HG03354 (cell line): ENCODE data around the gene ZNRF2.
A peak's percentile ranks its signal among the peaks of the same experiment; 100 is the strongest.

Experiments
- ATAC-seq: cut with Tn5 transposase; IDR thresholded peaks from one replicate; pipeline ENCODE4 v1.9.1; 2021; ENCODE audit warnings: mild to moderate bottlenecking; ENCODE audit not compliant: unreplicated experiment, poor library complexity, severe bottlenecking

The ZNRF2 gene

DNA sequence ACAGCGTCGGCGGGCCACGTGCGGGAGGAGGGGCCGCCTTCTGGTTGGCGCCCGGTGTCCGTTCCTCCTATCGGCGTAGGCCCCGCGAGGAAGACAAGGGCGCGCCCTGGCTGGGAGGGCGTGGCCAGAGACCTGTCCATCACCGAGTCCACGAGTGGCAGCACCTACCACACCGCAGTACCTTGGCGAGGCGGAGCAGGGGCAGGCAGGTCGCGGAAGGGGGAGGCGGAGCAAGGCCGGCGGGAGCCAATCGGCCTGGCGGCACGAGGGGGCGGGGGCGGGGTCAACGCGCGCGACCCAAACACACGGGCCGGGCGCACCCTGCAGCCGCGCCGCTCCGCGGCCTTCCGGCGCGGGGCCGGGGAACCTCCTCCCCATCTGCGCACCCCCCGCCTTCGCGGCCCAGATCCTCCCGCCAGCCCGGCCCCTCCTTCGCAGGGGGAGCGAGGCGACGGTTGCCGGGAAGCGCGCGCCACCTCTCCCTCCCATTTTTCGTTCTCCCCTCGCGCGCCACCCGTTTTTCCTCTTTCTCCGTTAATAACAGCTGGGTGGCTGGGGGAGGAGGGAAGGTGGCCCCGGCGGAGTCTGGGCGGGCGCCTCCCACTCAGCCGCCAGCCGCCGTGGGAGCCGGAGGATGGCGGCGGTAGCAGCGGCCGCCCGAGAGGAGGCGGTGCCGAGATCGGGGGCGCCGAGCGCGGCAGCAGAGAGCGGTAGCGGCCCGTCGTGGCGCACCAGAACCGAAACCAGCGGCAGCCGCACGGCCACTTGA is at the start of gene ZNRF2:
TSS of gene ZNRF2 (plus strand) at position 300 of the 769 bp plus-strand sequence. CDS start 761 bp downstream, outside the sequence.
- ATAC-seq: peak; percentile 86

GRCh38 chr7:30237271-30237695 is 47.1 kb upstream of the ZNRF2 start:
- ATAC-seq: no peak

DNA sequence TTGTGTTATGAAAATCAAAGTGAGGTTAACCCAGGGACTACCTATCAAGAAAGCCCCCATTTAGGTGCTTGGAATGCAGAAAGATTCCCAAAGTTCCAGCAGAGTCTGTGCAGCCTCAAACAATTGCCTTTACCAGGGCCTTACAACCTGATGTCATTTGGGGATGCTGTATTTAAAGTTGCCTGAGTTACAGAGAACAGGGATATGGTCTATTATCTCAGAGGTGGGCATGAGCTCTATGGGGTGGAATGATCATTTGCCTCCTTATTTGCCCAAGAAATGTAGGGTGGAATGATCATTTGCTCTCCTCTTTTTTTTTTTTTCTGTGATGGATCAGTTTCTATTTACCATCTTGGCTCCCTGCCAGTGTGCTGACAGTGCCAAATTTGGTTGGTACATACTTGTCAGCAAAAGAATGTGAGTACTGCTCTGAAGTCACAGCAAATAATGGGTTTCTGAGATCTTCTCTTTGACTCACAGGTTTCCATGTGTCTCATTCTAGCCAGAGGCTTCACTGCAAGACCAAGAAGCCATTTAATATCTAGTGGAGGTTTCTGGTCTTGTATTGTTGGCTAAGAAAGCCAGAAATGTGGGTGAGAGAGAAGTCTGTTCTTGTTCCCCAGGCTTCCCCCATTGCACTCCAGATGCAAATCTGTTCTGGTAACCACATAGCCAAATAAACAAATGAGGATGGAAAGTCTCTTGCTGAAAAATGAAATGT is 45.5 kb upstream of the ZNRF2 start:
- peak; percentile 74 for ATAC-seq

DNA sequence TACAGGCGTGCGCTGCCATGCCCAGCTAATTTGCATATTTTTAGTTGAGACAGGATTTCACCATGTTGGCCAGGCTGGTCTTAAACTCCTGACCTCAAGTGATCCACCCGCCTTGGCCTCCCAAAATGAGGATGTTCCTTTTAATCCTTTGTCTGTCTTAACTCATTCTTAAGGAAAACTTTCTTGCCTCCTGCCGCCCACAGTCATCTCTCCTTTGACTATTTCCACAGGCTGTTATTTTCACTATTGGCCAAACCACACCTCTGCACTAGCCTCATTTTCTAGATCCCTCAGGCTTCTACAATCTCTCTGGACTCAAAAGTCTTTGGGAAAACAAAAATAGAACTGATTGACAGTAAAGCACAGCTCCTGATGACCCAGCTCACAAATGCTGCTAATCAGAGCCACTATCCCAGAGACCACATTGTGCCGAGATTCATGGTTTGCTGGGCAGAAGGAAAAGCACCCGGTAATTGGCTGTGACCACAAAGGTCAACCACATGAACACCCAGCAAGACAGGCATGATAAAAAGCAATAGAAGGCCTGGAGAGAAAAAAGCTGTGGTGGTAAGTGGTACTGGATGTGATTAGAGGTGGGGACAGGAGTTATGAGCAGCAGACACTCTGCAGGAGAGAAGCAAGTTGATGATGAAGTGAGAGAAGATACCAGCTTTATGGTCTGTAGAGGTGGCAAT is 44.1 kb upstream of the ZNRF2 start:
- ATAC-seq: no peak

- no peak for ATAC-seq
Measured at GRCh38 chr7:30241767-30242166, 42.6 kb upstream of the ZNRF2 start.

- no peak for ATAC-seq
Measured at GRCh38 chr7:30244340-30244739, 40.1 kb upstream of the ZNRF2 start.

GRCh38 chr7:30245913-30246312 is 38.5 kb upstream of the ZNRF2 start:
- no peak for ATAC-seq

GRCh38 chr7:30246392-30246791 is 38.0 kb upstream of the ZNRF2 start:
- no peak for ATAC-seq

DNA sequence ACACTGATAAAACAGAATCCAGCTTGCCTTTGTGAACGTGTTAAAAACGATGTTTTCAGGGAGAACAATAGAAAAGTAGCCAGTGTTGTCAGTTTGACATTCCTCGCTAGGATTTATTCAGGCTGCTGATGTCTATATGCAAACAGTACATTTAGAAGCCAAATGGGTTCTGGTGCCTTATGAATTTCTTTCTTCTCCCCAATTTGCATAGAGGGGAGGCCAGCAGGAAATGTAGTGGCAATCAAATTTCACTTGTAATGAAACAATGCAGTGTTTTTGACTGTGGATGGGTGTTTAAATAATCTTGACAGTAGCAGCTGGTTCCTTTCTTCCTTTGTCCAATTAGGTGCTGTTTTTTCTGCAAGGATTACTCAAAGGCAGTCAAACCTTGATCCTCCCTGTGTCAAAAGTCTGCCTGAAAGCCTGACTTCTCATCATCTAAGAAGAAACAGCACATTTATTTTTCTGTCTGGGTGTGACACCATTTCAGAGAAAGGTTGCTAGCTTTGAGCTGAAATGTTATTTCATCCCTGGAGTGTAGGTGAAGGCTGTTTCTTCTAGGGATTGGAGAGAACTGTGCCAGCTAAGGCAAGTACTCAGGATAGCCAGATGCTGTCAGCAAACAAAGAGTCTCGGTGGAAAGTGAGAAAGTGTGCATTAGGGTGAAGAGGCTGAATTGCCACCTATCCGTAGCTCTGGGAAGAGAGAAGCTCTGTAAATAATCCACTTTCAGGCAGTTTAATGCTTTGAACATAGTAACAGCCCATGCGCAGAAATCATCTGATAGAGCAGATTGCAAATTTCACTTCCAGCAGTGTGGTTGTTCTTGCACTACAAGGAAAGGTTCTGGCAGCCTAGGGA is 36.6 kb upstream of the ZNRF2 start:
- no peak for ATAC-seq

DNA sequence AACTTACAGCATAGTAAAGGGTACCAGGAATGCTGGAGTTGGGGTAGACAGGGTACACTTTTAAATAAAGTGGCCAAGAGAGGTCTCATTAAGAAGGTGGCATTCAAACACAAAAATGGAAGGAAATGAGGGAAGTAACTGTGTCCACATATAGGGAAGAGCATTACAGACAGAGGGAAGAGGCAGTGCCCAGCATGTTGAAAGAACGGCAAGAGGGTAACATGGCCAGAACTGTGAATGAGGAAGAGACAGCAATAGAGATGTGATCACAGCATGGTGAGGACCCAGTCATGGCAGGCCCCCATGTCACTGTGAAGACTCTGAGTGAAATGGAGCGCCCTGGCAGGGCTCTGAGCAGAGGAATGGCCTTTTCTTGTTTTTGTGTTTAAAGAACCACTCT is 35.1 kb upstream of the ZNRF2 start:
- no peak for ATAC-seq

DNA sequence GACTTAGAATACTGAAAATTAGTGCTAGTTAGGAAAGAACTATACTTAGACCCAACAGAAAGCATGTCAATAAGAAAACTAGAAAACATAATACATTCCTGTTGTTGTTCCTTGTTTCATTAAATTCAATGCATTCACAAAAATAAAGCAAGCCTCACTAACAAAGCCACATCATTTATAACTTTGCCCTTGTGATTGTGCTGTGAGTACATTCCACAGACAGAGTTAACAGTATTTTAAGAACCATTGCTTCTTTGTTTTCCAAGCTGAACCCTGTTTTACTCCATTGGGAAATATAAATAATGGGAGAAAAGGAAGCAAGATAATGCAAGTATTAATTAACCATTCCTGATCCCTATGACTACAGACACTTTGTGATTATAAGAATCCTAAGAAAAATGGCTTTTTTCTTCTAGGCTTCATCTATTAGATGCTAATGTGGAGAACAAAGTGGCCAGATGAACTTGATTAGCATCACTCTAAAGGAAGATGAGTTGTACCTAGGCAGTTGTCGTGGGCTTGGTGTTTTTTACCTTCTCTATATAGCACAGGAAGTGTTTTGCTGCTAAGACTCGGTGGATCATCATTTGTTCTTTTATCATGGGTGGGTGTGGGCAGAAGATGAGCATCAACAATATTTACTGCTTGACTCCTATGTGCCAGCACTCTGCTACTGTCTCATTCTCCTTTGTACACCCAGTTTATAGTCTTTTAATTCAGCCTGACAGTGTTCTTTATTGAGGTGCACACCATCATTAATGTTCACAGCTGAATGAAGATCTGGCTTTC is 34.2 kb upstream of the ZNRF2 start:
- no peak for ATAC-seq

GRCh38 chr7:30251708-30252329 is 32.6 kb upstream of the ZNRF2 start:
- ATAC-seq: no peak

DNA sequence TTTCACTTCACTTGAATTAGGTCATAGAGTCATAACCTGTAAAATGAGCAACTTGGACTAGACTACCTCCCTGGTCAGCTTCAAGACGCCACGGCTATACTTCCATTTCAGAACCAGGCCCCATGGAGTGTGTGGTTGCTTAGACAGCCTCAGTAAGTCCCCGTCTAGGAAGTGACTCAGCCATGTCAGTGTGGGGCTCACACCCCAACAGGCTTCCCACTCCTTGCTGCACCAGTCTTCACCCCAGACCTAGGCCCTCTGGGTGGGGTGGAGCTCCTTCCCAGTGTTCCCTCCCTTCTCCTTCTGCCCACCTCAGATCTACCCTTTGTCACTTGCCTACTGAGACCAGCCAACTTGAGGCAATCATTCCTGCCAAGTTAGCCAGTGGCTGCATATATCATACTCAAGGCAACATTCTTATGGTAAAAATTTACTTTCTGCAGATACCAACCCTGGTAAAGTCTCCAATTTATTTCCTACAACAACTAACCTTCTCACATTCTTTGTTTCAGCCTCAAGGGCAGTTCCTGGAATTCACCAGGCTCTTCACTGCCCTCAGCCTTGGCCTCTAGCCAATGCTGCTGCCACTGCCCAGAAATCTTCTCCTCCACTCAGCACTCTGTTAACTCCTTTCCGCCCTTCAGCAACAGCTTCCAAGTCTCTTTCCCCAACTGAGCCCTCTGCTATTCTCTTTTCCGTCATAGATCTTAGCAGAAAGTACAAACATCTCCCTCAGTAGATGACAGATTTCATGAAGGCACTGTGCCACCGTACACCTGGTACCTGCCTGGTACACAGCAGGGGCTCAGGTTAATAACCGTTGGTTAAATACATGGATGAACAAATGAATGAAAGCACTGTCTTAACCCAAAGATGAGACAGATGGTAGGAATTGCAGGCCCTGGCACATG is 31.3 kb upstream of the ZNRF2 start:
- no peak for ATAC-seq

DNA sequence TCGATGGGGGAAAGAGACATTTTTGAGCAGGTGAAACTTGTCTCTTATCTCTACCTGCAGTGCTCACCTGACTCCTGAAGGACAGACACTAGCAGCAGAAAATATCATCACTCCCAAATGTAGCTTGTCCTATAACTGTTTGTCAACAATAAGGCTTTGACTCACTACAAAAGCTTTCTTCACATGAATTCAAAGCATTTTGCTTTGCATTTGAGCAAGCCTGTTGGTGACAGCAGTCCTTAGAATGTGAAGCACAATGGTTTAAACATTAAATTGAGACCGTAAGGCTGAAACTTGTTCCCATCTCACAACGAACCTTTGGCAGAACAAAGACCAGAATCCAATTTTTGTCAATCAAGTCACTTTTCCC is 30.6 kb upstream of the ZNRF2 start:
- ATAC-seq: no peak

GRCh38 chr7:30254248-30254647 is 30.1 kb upstream of the ZNRF2 start:
- ATAC-seq: no peak

GRCh38 chr7:30254717-30255063 is 29.7 kb upstream of the ZNRF2 start:
- no peak for ATAC-seq

- ATAC-seq: no peak
Measured at GRCh38 chr7:30255064-30255769, 29.2 kb upstream of the ZNRF2 start.
